Trophoblast cell (in vitro differentiated cells and primary cell): ENCODE measurements around the gene MROH2B.

Experiments used
- DNase-seq, 2 donors: peaks; one replicate each; pipeline ENCODE4 v3.0.0-alpha.2; 2016
- H2AFZ ChIP-seq: 2 replicates; pipeline ENCODE4 v1.6.1; 2013; ENCODE audit warnings: low read length, moderate library complexity, mild to moderate bottlenecking; ENCODE audit not compliant: insufficient read depth, poor library complexity
- H2AK5ac ChIP-seq: 2 replicates; pipeline ENCODE4 v1.6.1; 2013; ENCODE audit warnings: mild to moderate bottlenecking, low read length
- H2BK120ac ChIP-seq: 2 replicates; pipeline ENCODE4 v1.6.1; 2013; ENCODE audit warnings: low read length, mild to moderate bottlenecking, moderate library complexity; ENCODE audit not compliant: insufficient read depth, poor library complexity
- H2BK12ac ChIP-seq: 2 replicates; pipeline ENCODE4 v1.6.1; 2013; ENCODE audit warnings: mild to moderate bottlenecking, low read length, moderate library complexity
- H2BK5ac ChIP-seq: 2 replicates; pipeline ENCODE4 v1.6.1; 2013; ENCODE audit warnings: low read length, low read depth, moderate library complexity, mild to moderate bottlenecking; ENCODE audit not compliant: poor library complexity
- H3K14ac ChIP-seq: 2 replicates; pipeline ENCODE4 v1.6.1; 2013; ENCODE audit warnings: mild to moderate bottlenecking, low read length
- H3K18ac ChIP-seq: 2 replicates; pipeline ENCODE4 v1.6.1; 2013; ENCODE audit warnings: mild to moderate bottlenecking, low read length
- H3K23ac ChIP-seq: 2 replicates; pipeline ENCODE4 v1.6.1; 2013; ENCODE audit warnings: low read length
- H3K27ac ChIP-seq: 2 replicates; pipeline ENCODE4 v1.5.1; 2013; ENCODE audit warnings: low read depth, mild to moderate bottlenecking, inconsistent platforms, low read length, moderate library complexity
- H3K27me3 ChIP-seq: 2 replicates; pipeline ENCODE4 v1.6.1; 2013; ENCODE audit warnings: inconsistent platforms, mild to moderate bottlenecking, low read length, moderate library complexity; ENCODE audit not compliant: insufficient read depth
- H3K36me3 ChIP-seq, 2 experiments: 1 replicate in 1 of 2; 2 replicates in 1 of 2; pipeline ENCODE4 v1.6.1; 2013; ENCODE audit warnings: low read length in 2 of 2, mild to moderate bottlenecking in 2 of 2, moderate library complexity in 1 of 2; ENCODE audit not compliant: insufficient read depth in 2 of 2, control insufficient read depth in 1 of 2
- H3K4ac ChIP-seq: 2 replicates; pipeline ENCODE4 v1.6.1; 2013; ENCODE audit warnings: low read depth, mild to moderate bottlenecking, low read length, moderate library complexity
- H3K4me1 ChIP-seq, 2 experiments: 1 replicate in 1 of 2; 2 replicates in 1 of 2; pipeline ENCODE4 v1.6.1; 2013; ENCODE audit warnings: low read length in 2 of 2, mild to moderate bottlenecking in 2 of 2, moderate library complexity in 1 of 2; ENCODE audit not compliant: insufficient read depth in 2 of 2, control insufficient read depth in 1 of 2
- H3K4me2 ChIP-seq: 2 replicates; pipeline ENCODE4 v1.6.1; 2013; ENCODE audit warnings: inconsistent platforms, mild to moderate bottlenecking, low read length, moderate library complexity
- H3K4me3 ChIP-seq: 2 replicates; pipeline ENCODE4 v1.5.1; 2013; ENCODE audit warnings: mild to moderate bottlenecking, low read depth, low read length, inconsistent platforms
- H3K79me1 ChIP-seq: one replicate; pipeline ENCODE4 v1.6.1; 2013; ENCODE audit warnings: low read length
- H3K79me2 ChIP-seq: 2 replicates; pipeline ENCODE4 v1.6.1; 2013; ENCODE audit warnings: low read length, mild to moderate bottlenecking; ENCODE audit not compliant: control insufficient read depth, insufficient read depth, poor library complexity
- H3K9ac ChIP-seq: 2 replicates; pipeline ENCODE4 v1.6.1; 2013; ENCODE audit warnings: mild to moderate bottlenecking, low read length
- H3K9me3 ChIP-seq: 2 replicates; pipeline ENCODE4 v1.6.1; 2013; ENCODE audit warnings: low read depth, mild to moderate bottlenecking, control low read depth, inconsistent platforms, low read length; ENCODE audit not compliant: insufficient read depth
- H4K12ac ChIP-seq: 2 replicates; pipeline ENCODE4 v1.6.1; 2013; ENCODE audit warnings: low read depth, mild to moderate bottlenecking, low read length, moderate library complexity
- H4K8ac ChIP-seq: 2 replicates; pipeline ENCODE4 v1.6.1; 2013; ENCODE audit warnings: low read depth, mild to moderate bottlenecking, low read length, moderate library complexity
- H4K91ac ChIP-seq: one replicate; pipeline ENCODE4 v1.6.1; 2013; ENCODE audit warnings: low read depth, mild to moderate bottlenecking, low read length, moderate library complexity
- WGBS: extraction: QIAGEN DNeasy Blood & Tissue Kit; methylation state at CpG from one replicate; pipeline ENCODE4 v1.1.7; 2013; ENCODE audit warnings: missing lambda C conversion rate; ENCODE audit not compliant: insufficient read length, insufficient coverage; ENCODE audit errors: extremely low coverage; 5-methylcytosine and 5-hydroxymethylcytosine counted together

The MROH2B gene

GRCh38 chr5:40988746-40989510, 82.2 kb downstream of the MROH2B start:
- no peak overlapping the region for H3K14ac ChIP-seq
- no peak overlapping the region for H2AFZ ChIP-seq
- peaks cover 0 to 6% of the 10 kb centered on the region in 2 experiments for H3K4me1 ChIP-seq
- H4K8ac ChIP-seq: no peak overlapping the region
- no peaks in the 10 kb centered on the region for H3K9me3 ChIP-seq
- no peak overlapping the region for H3K27ac ChIP-seq
- H4K91ac ChIP-seq: peak overlapping the region; percentile 22
- H2BK120ac ChIP-seq: no peak overlapping the region
- peak; percentile 27 to 58 for DNase-seq
- no peak overlapping the region for H4K12ac ChIP-seq
- H3K79me2 ChIP-seq: no peaks in the 10 kb centered on the region
- no peaks in the 10 kb centered on the region for H3K27me3 ChIP-seq
- no CpG with 5 or more reads among the region's 8 CpGs for WGBS
- H3K4ac ChIP-seq: no peak overlapping the region
- H3K4me3 ChIP-seq: no peak overlapping the region
- H3K9ac ChIP-seq: no peak overlapping the region
- H3K18ac ChIP-seq: no peak overlapping the region
- H3K23ac ChIP-seq: no peak overlapping the region
- H3K4me2 ChIP-seq: no peak overlapping the region
- no peaks in the 10 kb centered on the region for H3K79me1 ChIP-seq
- H2BK5ac ChIP-seq: no peak overlapping the region
- H2BK12ac ChIP-seq: no peak overlapping the region
- no peak overlapping the region for H2AK5ac ChIP-seq
- H3K36me3 ChIP-seq: no peaks in the 10 kb centered on the region

- Histone ChIP-seq H2BK120ac (no peak overlapping the region), H3K9me3 (no peaks in the 10 kb centered on the region), H3K4me1 (peaks cover 0 to 6% of the 10 kb centered on the region in 2 experiments), H3K23ac (no peak overlapping the region), H3K27ac (no peak overlapping the region), H3K4me3 (no peak overlapping the region), H3K79me2 (no peaks in the 10 kb centered on the region), H3K14ac (no peak overlapping the region), H4K8ac (no peak overlapping the region), H3K36me3 (no peaks in the 10 kb centered on the region), H3K79me1 (no peaks in the 10 kb centered on the region), H4K12ac (no peak overlapping the region), H3K18ac (no peak overlapping the region), H3K4ac (no peak overlapping the region), H2AK5ac (no peak overlapping the region), H2BK12ac (no peak overlapping the region), H4K91ac (no peak overlapping the region), H2BK5ac (no peak overlapping the region), H2AFZ (no peak overlapping the region), H3K4me2 (no peak overlapping the region), H3K27me3 (no peaks in the 10 kb centered on the region), H3K9ac (no peak overlapping the region)
- no peak for DNase-seq
Measured at GRCh38 chr5:40987349-40987748, 83.8 kb downstream of the MROH2B start.

DNA sequence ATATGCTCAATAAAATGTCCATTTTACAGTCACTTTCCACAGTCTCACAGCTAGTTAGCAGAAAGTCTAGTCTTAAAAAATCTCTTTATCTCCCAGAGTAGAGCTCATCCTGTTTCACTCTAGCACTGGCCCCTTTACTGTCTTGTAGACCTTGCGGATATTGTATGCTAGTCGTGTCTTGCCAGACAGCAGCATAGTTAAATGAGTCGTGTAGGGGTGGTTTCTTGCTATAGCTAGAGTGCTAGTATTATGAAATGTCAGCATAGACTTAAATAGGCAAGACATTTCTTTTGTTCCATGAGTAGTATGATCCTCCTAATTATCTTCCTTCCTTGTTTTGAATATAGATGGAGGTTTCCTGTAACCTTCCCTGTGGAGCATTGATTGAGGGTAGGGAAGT, 84.5 kb downstream of the MROH2B start:
- Histone ChIP-seq H3K79me1 (no peaks in the 10 kb centered on the region), H2BK12ac (no peak overlapping the region), H3K9ac (no peak overlapping the region), H3K14ac (no peak overlapping the region), H3K79me2 (no peaks in the 10 kb centered on the region), H3K36me3 (no peaks in the 10 kb centered on the region), H3K23ac (no peak overlapping the region), H4K91ac (no peak overlapping the region), H2AK5ac (no peak overlapping the region), H3K4ac (no peak overlapping the region), H3K4me2 (no peak overlapping the region), H3K27ac (no peak overlapping the region), H3K18ac (no peak overlapping the region), H3K27me3 (no peaks in the 10 kb centered on the region), H2BK5ac (no peak overlapping the region), H3K4me1 (peaks cover 0 to 3% of the 10 kb centered on the region in 2 experiments), H2AFZ (no peak overlapping the region), H2BK120ac (no peak overlapping the region), H3K4me3 (no peak overlapping the region), H4K8ac (no peak overlapping the region), H3K9me3 (no peaks in the 10 kb centered on the region), H4K12ac (no peak overlapping the region)
- no peak for DNase-seq
- no CpG with 5 or more reads among the region's 3 CpGs for WGBS

- no peak for DNase-seq
- Histone ChIP-seq H2BK12ac (no peak overlapping the region), H4K8ac (no peak overlapping the region), H2AK5ac (no peak overlapping the region), H3K23ac (no peak overlapping the region), H3K9me3 (no peaks in the 10 kb centered on the region), H3K4me2 (no peak overlapping the region), H3K4ac (no peak overlapping the region), H4K91ac (no peak overlapping the region), H3K4me1 (no peaks in the 10 kb centered on the region), H3K18ac (no peak overlapping the region), H3K27me3 (no peaks in the 10 kb centered on the region), H3K79me2 (no peaks in the 10 kb centered on the region), H3K36me3 (no peaks in the 10 kb centered on the region), H3K9ac (no peak overlapping the region), H2BK5ac (no peak overlapping the region), H3K79me1 (no peaks in the 10 kb centered on the region), H2BK120ac (no peak overlapping the region), H4K12ac (no peak overlapping the region), H2AFZ (no peak overlapping the region), H3K4me3 (no peak overlapping the region), H3K14ac (no peak overlapping the region), H3K27ac (no peak overlapping the region)
- no CpG with 5 or more reads among the region's 4 CpGs for WGBS
Measured at GRCh38 chr5:40985501-40985900, 85.6 kb downstream of the MROH2B start.
